GM23338 (cell line): ENCODE results near the gene KRTAP12-1.

ENCODE experiments used
- CREB1 ChIP-seq: fragments of 250-450 bp; sonication (Bioruptor Pico); IDR thresholded peaks from 2 replicates; pipeline ENCODE4 v1.5.0; 2020; ENCODE audit warnings: low read depth, mild to moderate bottlenecking, moderate library complexity
- CTCF ChIP-seq, 2 experiments: fragments of 200-600 bp in 1 of 2; sonication (generic) in 1 of 2; conservative IDR thresholded peaks; 2 replicates each; pipeline versions ENCODE4 v1.5.1 to v1.6.1; 2016 to 2017; ENCODE audit warnings: antibody characterized with exemption in 2 of 2, low read depth in 2 of 2, mild to moderate bottlenecking in 2 of 2, moderate library complexity in 1 of 2
- EZH2 ChIP-seq: fragments of 200-600 bp; sonication (generic); IDR thresholded peaks from one replicate; pipeline ENCODE4 v1.8.0; 2017; ENCODE audit warnings: antibody characterized with exemption, mild to moderate bottlenecking, low read depth; ENCODE audit not compliant: unreplicated experiment
- EZH2phosphoT487 ChIP-seq: fragments of 200-600 bp; sonication (generic); IDR thresholded peaks from one replicate; pipeline ENCODE4 v1.8.1; 2018; ENCODE audit warnings: antibody characterized with exemption; ENCODE audit not compliant: unreplicated experiment
- JUNB ChIP-seq: IDR thresholded peaks from one replicate; pipeline ENCODE4 v1.6.1; 2016; ENCODE audit warnings: antibody characterized with exemption; ENCODE audit not compliant: unreplicated experiment
- POLR2AphosphoS5 ChIP-seq: IDR thresholded peaks from 2 replicates; pipeline ENCODE4 v1.6.1; 2016; ENCODE audit warnings: antibody characterized with exemption, low read depth
- REST ChIP-seq: IDR thresholded peaks from one replicate; pipeline ENCODE4 v1.6.1; 2018; ENCODE audit warnings: antibody characterized with exemption; ENCODE audit not compliant: unreplicated experiment
- ZNF114 ChIP-seq: fragments of 250-450 bp; sonication (Bioruptor Pico); IDR thresholded peaks from 2 replicates; pipeline ENCODE4 v1.5.0; 2020; ENCODE audit warnings: mild to moderate bottlenecking, moderate library complexity

- TF ChIP-seq CTCF (conservative IDR thresholded peaks at IDR 0.05; ENCODE audit: low read depth in 2 of 2): no peak
- no peak for TF ChIP-seq EZH2
- no peak for TF ChIP-seq POLR2AphosphoS5
- no peak for TF ChIP-seq JUNB
- TF ChIP-seq EZH2phosphoT487: no peak
- no peak for TF ChIP-seq CREB1
- TF ChIP-seq REST: no peak
- TF ChIP-seq ZNF114 (CRISPR knock-in tag): no peak
Measured at GRCh38 chr21:44656868-44657267, 25.1 kb downstream of the KRTAP12-1 start.
